ENCODE results near the gene ZSCAN25.

Gene ZSCAN25

DNA sequence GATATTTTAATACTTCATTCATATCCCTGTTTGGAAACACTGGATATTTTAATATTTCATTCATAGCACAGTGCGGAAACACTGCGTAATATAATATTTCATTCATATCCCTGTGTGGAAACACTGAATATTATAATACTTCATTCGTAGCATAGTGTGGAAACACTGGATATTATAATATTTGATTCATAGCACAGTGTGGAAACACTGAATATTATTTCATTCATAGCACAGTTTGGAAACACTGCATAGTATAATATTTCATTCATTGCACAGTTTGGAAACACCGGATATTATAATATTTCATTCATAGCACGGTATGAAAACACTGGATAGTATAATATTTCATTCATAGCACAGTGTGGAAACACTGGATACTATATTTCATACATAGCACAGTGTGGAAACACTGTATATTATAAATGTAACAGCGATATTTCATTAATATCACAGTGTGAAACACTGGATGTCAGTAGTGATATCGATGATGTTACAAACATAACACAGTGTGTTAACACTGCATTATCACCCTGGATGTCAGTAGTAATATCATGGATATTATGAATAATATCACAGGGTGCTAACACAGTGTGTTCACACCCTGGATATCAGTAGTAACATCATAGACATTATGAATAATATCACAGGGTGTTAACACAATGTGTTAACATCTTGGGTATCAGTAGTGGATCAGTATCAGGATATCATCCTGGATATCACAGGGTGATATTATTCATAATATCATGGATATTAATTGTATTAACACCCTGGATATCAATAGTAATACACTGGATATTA lies 21.6 kb upstream of the ZSCAN25 start:
- Histone ChIP-seq H3K4me2 (no peak overlapping the region), H3K9me3 (no peaks in the 10 kb centered on the region), H3K27ac (no peak overlapping the region), H4K20me1 (no peaks in the 10 kb centered on the region), H3K36me3 (no peaks in the 10 kb centered on the region), H3K9ac (no peak overlapping the region), H3K4me1 (no peaks in the 10 kb centered on the region), H3K27me3 (no peaks in the 10 kb centered on the region), H3K4me3 (no peak overlapping the region)
- no peak for TF ChIP-seq Cebpa-rat (IDR thresholded peaks at IDR 0.05)

DNA sequence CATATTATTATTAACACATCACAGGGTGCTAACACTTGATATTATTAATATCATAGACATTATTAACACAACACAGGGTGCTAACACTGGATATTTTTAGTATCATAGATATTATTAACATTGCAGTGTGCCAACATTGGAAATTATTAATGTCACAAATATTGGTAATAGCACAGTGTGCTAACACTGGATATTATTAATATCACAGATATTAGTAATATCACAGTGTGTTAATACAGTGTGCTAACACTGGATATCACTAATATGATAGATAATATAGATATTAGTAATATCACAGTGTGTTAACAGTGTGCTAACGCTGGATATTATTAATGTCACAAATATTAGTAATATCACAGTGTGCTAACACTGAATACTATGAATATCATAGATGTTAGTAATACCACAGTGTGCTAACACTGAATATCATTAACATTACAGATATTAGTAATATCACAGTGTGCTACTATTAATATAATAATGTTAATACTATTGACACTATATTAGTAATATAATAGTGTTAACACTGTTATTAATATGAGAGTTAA lies 20.3 kb upstream of the ZSCAN25 start:
- no peaks in the 10 kb centered on the region for H3K27me3 ChIP-seq
- H3K4me2 ChIP-seq = no peak overlapping the region
- H3K27ac ChIP-seq = no peak overlapping the region
- H3K36me3 ChIP-seq = no peaks in the 10 kb centered on the region
- no peak for TF ChIP-seq Cebpa-rat (IDR thresholded peaks at IDR 0.05)
- H3K9ac ChIP-seq = no peak overlapping the region
- H3K4me1 ChIP-seq = no peaks in the 10 kb centered on the region
- H3K4me3 ChIP-seq = no peak overlapping the region
- no peaks in the 10 kb centered on the region for H3K9me3 ChIP-seq
- H4K20me1 ChIP-seq = no peaks in the 10 kb centered on the region

DNA sequence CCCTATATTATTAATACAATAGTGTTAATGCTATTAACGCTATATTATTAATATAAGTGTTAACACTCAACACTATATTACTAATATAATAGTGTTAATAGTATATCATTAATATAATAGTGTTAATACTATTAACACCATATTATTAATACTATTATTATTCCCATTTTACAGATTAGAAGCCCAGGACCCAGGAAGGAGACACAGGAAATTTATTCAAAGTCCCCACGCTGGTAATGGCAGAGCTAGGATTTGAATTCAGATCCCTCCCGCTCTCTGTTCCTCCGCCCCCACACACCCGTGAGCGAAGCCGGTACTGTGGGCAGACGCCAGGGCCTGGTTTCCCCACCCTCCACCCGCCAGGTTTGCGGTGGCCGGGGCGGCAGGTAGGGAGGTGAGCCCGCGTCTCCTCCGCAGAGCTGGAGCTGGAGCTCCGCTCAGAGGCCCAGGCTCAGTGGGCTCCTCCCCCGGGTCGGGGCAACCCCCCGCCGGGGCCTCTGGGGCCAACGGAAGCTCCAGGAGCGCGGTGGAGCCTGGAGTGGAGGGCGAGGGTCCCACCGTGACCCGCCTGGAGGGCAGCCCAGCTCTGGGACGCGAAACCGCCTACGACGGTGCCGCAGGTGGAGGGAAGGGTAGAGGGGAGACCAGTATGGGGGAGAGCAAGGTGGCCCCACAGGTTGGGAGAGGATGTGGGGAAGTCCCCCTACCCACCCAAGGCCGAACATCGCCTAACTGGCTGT lies 18.8 kb upstream of the ZSCAN25 start, which contains the start of gene TMEM225B:
Gene TMEM225B, plus strand, starts transcription at position 506 of the 740 bp plus-strand sequence. CDS start 6,122 bp downstream, outside the sequence.
- H3K4me3 ChIP-seq = no peak within 1 kb of the TSS
- H3K36me3 ChIP-seq = no peaks in the 10 kb centered on the region
- no peaks in the 10 kb centered on the region for H4K20me1 ChIP-seq
- no peak within 1 kb of the TSS for H3K9ac ChIP-seq
- H3K9me3 ChIP-seq = no peaks in the 10 kb centered on the region
- H3K27me3 ChIP-seq = no peaks in the 10 kb centered on the region
- no peak within 1 kb of the TSS for H3K27ac ChIP-seq
- H3K4me2 ChIP-seq = no peak within 1 kb of the TSS
- TF ChIP-seq Cebpa-rat (IDR thresholded peaks at IDR 0.05) = no peak
- no peaks in the 10 kb centered on the region for H3K4me1 ChIP-seq

DNA sequence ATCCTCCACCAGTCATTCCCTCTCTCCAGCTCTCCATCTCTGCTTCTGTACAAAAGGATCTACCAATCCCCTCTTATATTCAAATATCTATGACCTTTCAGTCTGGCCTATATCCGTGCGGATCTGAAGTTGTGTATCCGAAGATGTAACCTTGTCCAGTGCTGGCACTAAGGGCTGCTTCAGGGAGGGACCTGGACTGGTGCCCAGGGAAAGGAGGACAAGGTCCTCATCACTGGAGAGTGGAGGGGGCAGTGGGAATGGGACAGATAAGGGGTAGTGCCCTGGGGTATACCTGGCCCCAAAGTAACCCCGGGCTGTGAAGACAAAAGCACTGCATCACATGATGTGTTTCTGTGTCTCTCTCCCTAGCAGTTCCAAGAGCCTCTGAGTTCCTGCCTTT lies 16.9 kb upstream of the ZSCAN25 start:
- Histone ChIP-seq H3K4me3 (no peak overlapping the region), H3K4me1 (no peaks in the 10 kb centered on the region), H3K27me3 (no peaks in the 10 kb centered on the region), H3K36me3 (no peaks in the 10 kb centered on the region), H3K4me2 (no peak overlapping the region), H3K9ac (no peak overlapping the region), H4K20me1 (no peaks in the 10 kb centered on the region), H3K9me3 (no peaks in the 10 kb centered on the region), H3K27ac (no peak overlapping the region)
- no peak for TF ChIP-seq Cebpa-rat (IDR thresholded peaks at IDR 0.05)

DNA sequence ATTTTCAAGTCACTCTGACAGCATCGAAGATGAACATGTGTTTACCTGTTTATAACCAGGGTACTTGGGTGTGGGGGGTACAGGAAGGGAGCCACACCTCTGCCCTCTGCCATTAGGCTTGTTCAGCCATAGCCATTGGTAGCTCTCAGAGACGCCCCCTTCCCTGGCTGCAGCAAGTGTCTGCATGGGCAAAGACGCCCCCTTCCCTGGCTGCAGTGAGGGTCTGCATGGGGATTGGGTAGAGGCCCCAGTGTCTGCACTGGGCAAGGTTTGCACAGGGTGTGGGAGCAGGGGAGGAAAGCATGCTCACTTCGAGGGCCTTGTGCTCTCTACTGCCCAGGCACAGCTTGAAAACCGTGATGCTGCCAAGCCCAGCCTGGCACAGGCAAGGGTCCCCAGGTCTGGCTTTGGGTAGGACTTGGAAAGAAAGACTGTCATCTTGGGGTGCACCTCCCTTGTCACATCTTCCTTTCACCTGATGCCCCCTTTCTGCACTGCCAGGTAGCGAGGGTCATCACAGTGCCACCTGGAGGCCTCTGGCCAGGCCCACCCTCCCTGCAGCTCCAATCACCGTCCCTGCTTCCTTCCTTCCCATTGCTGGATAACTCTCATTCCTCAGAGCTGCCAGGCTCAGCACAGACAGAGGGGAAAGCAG lies 15.0 kb upstream of the ZSCAN25 start:
- Histone ChIP-seq H3K9ac (no peak overlapping the region), H3K9me3 (no peaks in the 10 kb centered on the region), H3K4me1 (no peaks in the 10 kb centered on the region), H3K27ac (no peak overlapping the region), H3K27me3 (no peaks in the 10 kb centered on the region), H3K4me2 (no peak overlapping the region), H4K20me1 (no peaks in the 10 kb centered on the region), H3K36me3 (no peaks in the 10 kb centered on the region), H3K4me3 (no peak overlapping the region)
- TF ChIP-seq Cebpa-rat (IDR thresholded peaks at IDR 0.05) = no peak

DNA sequence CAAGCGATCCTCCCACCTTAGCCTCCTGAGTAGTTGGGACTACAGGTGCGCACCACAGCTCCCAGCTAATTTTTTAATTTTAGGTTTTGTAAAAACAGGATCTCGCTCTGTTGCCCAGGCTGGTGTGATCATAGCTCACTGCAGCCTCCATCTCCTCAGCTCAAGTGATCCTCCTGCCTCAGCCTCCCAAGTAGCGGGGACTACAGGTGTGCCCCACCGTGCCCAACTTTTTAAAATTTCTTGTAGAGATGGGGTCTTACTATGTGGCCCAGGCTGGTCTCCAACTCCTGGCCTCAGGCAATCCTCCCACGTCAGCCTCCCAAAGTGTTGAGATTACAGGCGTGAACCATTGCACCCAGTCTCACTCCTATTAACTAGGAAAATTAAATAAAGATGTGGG lies 11.2 kb upstream of the ZSCAN25 start:
- no peak for TF ChIP-seq Cebpa-rat (IDR thresholded peaks at IDR 0.05)
- H3K27me3 ChIP-seq = no peaks in the 10 kb centered on the region

DNA sequence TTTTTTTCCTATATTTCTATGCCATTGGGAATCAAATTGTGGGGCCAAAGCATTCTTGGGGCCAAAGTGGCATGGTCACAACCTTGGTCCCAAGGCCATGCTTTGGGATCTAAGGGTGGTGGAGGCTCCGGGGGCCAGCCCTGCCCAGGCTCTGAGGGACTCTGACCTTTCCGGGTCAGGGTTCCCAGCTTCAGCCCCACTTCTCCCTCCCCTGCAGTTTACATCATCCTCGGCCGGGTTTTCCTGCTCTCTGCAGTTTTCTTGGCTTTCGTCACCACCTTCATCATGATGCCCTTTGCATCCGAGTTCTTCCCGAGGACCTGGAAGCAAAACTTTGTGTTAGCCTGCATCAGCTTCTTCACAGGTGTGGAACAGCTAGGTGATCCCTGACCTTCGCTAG lies 10.2 kb upstream of the ZSCAN25 start:
- Histone ChIP-seq H3K9ac (no peak overlapping the region), H4K20me1 (no peaks in the 10 kb centered on the region), H3K27ac (no peak overlapping the region), H3K36me3 (no peaks in the 10 kb centered on the region), H3K4me3 (no peak overlapping the region), H3K4me1 (no peaks in the 10 kb centered on the region), H3K9me3 (no peaks in the 10 kb centered on the region), H3K4me2 (no peak overlapping the region), H3K27me3 (no peaks in the 10 kb centered on the region)
- TF ChIP-seq Cebpa-rat (IDR thresholded peaks at IDR 0.05) = no peak

More for the DNA sequence above, 11.2 kb upstream of the ZSCAN25 start:
- Histone ChIP-seq H3K4me2 (no peak overlapping the region), H3K4me1 (no peaks in the 10 kb centered on the region), H3K36me3 (no peaks in the 10 kb centered on the region), H3K9ac (no peak overlapping the region), H3K4me3 (no peak overlapping the region), H3K27ac (no peak overlapping the region), H4K20me1 (no peaks in the 10 kb centered on the region), H3K9me3 (no peaks in the 10 kb centered on the region)

DNA sequence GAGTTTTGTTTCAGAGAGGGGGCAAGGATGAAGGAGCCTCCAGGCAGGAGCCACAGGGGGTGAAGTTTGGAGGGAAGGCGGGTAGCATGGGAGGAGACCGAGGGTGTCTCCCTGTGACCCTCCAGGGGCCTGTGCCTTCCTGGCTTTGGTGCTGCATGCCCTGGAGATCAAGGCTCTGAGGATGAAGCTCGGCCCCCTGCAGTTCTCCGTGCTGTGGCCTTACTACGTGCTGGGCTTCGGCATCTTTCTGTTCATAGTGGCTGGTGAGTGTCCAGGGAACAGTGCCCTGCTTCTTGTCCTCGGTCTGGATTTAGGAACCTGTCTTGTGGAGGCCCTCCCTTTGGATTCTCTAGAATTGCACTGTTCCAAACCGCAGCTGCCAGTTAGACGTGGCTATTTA lies 9.2 kb upstream of the ZSCAN25 start:
- Histone ChIP-seq H3K27ac (no peak overlapping the region), H3K9ac (no peak overlapping the region)
- TF ChIP-seq Cebpa-rat (IDR thresholded peaks at IDR 0.05) = no peak

DNA sequence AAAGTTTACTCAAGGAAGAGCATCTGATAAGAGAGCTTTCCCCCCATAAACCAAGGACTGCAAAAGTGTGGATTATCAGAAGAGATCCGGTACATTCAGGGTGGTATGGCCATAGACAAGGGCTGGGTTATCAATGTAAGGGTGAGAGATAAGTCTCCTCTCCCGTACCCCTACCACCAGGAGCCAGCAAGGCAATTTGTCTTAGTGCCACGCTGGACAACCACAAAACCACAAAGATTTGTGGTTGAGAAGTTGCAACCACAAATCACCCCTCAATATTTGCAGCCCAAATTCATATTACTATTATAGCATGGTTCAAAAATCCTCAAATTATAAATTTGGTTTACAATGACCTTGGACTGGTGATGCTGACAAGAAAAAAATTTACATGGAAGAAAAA lies 2.3 kb upstream of the ZSCAN25 start:
- no peak overlapping the region for H3K4me2 ChIP-seq

More for the DNA sequence above, 9.2 kb upstream of the ZSCAN25 start:
- H3K36me3 ChIP-seq = no peaks in the 10 kb centered on the region
- H3K4me3 ChIP-seq = no peak overlapping the region
- H3K4me1 ChIP-seq = no peaks in the 10 kb centered on the region
- H3K4me2 ChIP-seq = no peak overlapping the region
- H3K27me3 ChIP-seq = no peaks in the 10 kb centered on the region
- no peaks in the 10 kb centered on the region for H4K20me1 ChIP-seq
- H3K9me3 ChIP-seq = no peaks in the 10 kb centered on the region

More for the DNA sequence above, 2.3 kb upstream of the ZSCAN25 start:
- Histone ChIP-seq H3K27me3 (no peaks in the 10 kb centered on the region), H3K4me1 (peaks cover 19% of the 10 kb centered on the region), H3K9me3 (no peaks in the 10 kb centered on the region), H3K36me3 (peaks cover 12% of the 10 kb centered on the region), H3K4me3 (no peak overlapping the region), H4K20me1 (no peaks in the 10 kb centered on the region), H3K27ac (no peak overlapping the region), H3K9ac (no peak overlapping the region)
- TF ChIP-seq Cebpa-rat (IDR thresholded peaks at IDR 0.05) = no peak

Measured in BLaER1 (cell line).